NCI-H128 (cell line): ENCODE results near the gene KIAA0232.
"Not testable (repeated sequence)": the region's sequence is repeated elsewhere in the genome, so short reads cannot be mapped to it uniquely, and the experiment has no call there.

Experiments
- DNase-seq: peaks from one replicate; lab custom pipeline; 2025; ENCODE audit not compliant: unreplicated experiment; lab: John Stamatoyannopoulos, UW

The KIAA0232 gene

DNA sequence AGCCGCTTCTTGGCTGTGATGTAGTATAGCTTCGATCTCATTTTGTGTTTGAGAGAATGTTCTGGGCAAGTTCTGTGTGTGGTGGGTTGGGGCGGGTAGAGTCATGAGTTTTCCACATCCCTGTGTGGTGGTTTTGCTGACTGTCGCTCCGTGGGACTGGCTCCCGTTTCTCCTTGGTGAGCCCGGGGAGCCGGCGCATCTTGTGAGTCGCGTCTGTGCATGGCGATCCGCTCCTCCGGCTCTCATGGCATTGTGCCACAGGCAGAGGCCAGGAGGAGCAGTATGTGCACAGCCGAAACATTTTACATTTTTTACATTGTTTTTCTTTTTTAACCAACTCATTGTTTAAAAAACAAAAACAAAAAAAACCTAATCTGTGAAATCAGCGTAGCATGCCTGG is 99.4 kb downstream of the KIAA0232 start:
- DNase-seq: no peak

DNA sequence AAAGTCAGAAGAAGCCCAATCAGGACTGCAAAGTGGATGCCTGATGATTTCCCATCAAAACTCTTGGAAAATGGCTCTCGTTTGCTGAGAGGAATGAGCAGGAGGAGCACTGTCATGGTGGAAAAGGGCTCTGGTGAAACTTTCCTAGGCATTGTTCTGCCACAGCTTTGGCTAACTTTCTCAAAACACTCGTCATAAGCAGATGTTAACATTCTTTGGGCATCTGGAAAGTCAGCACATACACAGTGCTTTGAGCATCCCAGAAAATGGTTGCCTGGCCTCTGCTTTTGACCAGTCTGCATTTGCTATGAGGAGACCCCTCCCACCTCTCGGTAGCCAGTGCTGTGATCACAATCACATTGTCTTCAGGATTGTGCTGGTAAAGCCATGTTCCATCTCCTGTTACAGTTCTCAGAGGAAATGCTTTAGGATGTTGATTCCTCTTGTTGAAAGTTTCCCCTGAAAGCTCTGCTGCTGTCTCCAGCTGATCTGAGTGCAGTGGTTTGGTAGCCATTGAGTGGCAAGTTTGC is 101.9 kb downstream of the KIAA0232 start:
- DNase-seq: no peak

DNA sequence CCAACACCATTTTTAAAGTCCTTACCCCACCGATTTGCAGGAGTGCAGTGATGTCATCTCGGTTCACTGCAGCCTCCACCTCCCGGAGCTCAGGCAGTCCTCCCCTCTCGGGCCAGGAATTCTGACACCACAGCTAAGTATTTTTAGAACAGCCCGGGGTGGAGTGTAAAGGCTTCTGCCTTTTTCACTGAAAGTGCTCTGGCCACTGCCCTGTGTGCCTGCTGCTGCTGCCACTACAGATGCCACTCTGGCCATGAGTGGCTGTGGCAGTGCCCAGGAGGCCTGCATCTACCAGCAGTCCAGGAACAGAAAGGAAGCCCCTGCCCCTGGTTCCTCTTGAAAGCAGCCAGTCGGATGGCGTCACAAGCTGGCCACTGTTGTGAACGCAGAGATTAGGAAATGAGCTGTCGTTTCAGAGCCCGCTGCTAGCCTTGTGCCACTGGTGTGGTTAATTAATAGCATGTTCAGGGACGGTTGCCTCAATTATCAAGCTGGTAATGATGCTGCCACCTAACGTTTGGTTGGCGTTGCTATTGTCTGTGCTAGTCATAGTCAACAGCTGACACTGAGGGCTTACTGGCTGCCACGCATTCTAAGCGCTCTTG is 103.5 kb downstream of the KIAA0232 start:
- no peak for DNase-seq

DNA sequence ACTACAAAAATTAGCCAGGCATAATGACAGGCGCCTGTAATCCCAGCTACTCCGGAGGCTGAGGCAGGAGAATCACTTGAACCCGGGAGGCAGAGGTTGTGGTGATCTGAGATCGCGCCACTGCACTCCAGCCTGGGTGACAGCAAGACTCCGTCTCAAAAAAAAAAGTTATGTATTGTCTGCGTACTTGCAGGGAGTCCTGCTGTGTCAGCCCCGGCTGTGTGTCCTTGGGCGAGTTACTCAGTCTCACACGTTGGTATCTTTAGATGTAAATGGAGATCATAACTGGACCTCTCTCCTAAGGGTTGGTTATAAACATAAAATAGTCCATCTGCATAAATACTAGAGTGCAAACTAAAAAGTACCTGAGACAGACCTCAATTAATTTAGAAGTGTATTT is 104.4 kb downstream of the KIAA0232 start:
- DNase-seq: no peak

DNA sequence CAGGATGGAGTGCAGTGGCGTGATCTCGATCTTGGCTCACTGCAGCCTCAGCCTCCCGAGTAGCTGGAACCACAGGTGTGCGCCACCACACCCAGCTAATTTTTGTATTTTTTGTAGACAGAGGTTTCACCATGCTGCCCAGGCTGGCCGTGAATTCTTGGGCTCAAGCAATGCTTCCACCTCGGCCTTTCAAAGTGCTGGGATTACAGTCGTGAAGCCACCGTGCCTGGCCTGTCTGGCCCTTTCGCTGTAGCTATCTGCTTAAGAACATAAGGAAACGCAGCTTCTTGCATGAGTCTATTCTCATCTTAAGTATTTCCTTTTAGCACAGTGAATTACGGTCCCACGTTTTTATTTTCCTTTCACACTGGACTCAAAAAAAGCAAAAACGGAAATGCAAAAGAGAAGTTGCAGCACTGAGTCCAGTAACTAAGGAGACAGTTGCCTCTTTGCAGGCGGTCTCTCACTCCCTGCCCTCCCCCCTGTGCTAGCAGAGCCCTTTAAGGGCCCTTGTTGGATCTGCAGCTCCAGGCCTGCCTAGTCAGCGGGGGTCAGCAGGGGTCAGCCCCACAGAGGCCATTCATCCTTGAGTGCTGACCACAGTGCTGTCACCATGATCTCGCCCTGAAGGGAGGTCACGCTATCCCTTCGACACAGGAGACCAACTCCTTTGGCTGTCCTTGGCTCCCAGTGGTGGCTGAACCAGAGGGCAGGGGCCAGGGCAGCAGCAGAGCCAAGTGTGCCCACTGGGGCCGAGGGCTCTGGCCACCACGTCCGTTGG is 105.3 kb downstream of the KIAA0232 start:
- DNase-seq: no peak

DNA sequence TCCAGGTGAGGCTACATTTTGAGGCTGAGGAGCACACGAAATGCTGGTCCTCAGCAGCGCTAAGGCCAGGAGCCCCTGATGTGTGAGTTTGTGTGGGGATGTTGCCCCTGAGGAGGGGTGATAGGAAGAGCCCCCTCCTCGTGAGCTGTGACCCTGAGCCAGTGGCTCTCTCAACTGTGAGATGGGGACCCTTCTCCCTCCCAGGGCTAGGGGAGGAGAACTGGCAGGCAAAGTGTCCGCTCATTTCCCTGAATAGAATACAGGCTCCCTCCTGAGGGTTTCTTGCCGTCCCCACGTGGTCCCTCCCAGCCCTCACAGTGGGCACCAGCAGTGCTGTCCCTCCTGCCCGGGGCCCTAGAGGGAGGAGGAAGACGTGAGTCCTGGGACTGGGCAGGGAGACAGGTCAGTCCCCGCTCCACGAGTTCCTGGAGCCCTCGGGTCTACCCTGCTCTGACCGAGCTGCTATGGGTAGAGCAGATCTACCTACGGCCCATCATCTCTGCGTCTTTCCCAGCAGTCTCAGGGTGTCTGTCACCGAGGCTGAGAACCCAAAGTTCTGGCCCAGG is 106.1 kb downstream of the KIAA0232 start:
- no peak for DNase-seq

DNA sequence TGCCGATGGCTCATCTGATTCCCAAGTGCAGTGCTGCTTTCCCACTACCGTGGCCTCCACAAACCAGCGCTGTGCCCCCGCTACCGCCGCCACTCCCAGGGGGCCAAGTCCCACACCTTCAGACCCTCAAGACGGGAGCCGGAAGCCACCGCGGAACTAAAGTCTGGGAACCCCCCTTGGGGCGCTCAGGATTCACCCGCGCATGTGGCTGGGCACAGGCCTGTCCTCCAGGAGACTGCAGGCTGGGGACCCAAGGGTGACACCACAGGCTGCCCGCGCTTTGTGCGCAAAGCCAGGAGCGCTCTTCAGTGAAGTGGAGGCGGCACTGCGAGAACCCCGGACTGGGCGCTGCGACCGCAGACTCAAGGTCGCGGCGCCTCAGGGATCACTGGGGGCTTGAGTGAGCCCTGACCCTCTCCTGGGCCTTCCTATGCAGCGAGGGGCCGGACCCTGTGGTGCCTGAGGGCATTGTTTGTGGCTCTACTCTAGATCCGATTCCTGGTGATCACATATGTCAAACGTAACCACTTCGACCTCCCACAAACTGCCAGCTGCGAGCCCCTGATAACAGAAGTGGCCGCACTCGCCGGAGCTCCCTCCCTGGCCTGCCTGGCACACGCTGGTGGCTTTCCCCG is 106.7 kb downstream of the KIAA0232 start:
- DNase-seq: no peak

DNA sequence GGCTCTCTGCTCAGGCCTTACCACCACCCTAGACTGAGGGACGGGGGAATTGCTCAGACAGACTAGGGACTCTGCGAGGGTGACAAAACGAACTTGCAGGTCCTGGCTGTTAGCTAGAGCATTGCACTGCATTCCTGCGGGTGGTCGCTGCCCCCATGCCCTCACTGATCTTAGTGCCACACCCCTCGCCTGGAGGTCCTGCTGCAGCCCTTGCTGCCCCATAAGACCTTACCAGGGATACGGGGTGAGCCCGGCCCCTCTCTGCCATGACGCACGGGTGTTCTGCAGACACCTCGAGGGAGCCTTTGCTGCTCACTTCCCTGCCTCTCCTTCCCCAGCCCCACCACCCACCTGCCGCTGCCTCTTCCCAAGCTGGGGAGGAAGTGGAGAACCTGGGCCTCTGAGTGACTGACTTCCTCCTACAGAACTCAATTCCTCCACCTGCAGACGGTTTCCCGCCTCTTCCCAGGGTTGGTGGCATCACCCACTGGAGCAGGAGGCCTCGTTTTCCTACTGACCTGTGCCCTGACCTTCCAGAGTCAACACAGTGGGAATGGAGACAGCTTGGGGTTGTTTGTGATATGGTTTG is 107.3 kb downstream of the KIAA0232 start:
- DNase-seq: no peak

DNA sequence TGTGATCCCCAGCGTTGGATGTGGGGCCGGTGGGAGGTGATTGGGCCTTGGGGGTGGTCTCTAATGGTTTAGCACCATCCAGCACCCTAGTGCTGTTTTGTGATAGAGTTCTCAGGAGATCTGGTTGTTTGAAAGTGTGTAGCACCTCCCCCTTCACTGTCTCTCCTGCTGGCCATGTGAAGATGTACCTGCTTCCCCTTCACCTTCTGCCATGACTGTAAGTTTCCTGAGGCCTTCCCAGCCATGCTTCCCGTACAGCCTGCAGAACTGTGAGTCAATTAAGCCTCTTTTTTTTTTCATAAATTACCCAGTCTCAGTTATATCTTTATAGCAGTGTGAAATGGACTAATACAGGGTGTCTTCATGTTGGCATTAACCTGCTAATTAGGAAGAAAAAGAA is 107.8 kb downstream of the KIAA0232 start:
- no peak for DNase-seq

DNA sequence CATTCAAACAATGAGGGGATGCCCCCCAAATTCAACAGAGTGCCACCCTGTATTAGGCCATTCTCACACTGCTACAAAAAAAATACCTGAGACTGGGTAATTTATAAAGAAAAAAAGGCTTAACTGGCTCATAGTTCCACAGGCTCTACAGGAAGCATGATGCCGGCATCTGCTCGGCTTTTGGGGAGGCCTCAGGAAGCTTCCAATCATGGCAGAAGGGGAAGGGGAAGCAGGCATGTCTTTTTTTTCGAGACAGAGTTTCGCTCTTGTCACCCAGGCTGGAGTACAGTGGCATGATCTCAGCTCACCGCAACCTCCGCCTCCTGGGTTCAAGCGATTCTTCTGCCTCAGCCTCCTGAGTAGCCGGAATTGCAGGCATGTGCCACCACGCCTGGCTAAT is 108.4 kb downstream of the KIAA0232 start:
- DNase-seq: not testable (repeated sequence)

DNA sequence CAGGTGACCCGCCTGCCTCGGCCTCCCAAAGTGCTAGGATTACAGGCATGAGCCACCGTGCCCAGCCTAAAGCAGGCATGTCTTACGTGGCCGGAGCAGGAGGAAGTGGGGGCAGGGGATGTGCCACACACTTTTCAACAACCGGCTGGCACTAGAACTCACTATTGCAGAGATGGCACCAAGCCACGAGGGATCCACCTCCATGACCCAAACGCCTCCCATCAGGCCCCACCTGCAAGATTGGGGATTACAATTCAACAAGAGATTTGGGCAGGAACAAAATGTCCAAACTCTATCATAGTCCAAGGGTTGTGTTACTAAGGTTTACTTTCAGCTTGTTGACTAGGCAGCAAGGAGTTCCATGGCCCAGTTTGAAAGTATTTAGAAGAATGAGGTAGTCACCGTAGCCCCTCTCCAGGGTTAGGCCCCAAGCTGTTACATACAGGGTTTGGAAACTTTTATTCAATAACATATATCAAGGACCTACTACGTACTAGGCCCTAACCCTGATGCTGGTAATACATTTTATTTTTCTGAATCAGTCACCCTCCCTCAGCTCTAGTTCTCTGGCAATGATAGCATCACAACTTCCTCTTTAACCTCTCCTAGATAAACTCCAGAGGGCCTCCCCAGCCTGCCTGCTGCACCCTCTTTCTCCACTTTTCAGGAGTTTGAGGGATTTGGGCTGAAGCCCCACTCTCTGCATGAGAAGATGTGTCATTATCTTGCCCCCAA is 109.1 kb downstream of the KIAA0232 start:
- DNase-seq: no peak

DNA sequence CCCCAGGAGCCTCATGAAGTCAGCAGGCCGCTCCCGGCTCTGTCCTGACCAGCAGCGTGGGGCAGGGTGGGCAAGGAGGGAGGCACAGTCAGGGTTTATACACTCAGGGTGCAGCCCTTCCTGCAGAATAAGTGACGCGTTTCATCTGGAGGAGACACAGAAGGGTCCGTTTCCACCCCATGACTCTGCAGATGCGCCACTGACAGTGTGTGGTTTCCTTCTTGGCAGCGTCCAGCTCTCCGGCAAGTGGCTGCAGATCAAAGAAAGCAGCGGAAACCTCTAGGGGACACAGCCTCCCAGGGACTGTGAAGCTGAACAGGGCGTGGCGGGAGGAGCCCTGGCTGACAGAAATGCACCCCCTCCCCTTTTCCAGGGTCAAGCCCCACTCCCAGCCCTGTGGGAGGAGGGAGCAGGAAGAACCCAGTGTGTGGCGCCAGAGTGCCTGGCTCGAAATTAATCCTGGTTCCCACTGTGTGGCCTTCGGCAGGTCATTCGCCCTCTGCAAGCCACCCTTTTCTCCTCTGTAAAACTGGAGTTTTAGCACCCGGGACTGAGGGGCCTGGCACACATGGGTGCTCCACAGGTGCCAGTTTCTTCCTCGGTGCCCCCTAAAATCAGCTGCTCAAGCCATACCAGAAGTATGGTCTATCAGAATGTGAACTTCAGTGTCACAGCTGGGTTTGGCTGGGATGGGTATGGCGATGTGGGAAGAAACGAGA is 109.8 kb downstream of the KIAA0232 start:
- DNase-seq: no peak

DNA sequence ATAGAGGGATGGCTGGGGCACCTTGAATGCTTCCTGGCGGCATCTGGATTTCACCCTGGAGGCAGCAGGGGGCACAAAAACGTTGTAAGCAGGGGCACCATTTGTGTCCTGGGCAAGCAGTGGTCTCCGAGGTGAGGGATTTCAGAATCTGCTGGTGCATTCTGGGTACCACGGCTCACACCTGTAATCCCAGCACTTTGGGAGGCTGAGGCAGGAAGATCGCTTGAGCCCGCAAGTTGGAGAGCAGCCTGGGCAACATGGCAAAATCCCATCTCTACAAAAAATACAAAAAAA is 110.3 kb downstream of the KIAA0232 start:
- DNase-seq: no peak

DNA sequence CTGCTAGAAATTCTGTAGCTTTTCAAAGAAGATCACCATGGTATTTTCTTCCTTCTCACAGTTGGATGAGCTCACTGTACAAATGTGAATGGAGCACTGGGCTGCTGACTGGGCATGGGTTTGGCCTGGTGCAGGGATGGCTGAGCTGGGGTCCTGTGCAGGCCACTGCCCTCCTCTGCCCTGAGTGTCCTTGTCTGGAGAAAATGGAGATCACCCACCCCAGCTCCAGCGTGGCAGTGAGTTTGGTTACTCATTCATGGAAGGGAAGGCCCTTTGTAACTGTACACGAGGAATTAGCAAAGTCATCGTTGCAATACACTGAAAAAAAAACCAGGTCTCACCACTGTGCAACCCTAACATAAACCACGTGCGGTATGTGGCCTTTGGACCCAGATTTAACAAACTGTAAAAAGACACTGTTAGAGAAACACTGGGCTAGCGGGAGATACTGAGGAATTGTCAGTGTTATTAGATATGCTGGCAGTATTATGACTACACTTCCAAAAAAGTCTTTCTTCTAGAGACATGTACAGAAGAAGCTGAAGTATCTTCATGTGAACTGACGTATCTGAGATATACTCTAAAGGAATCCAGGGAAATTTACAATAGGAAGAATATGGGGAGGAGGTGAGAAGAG is 111.0 kb downstream of the KIAA0232 start:
- no peak for DNase-seq

DNA sequence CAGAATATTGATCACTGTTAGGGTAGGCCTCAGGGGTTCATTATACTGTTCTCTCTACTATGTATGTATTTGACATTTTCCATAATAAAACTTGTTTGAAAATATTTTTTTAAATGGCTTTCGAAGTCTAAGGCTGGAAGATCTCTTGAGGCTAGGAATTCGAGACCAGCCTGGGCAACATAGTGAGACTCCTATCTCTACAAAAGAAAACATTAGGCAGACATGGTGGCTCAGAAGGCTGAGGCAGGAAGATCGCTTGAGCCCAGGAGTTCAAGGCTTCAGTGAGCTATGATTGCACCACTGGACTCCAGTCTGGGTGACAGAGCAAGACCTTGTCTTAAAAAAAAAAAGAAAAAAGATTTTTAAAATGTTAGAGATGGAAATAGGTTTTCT is 111.6 kb downstream of the KIAA0232 start:
- no peak for DNase-seq

DNA sequence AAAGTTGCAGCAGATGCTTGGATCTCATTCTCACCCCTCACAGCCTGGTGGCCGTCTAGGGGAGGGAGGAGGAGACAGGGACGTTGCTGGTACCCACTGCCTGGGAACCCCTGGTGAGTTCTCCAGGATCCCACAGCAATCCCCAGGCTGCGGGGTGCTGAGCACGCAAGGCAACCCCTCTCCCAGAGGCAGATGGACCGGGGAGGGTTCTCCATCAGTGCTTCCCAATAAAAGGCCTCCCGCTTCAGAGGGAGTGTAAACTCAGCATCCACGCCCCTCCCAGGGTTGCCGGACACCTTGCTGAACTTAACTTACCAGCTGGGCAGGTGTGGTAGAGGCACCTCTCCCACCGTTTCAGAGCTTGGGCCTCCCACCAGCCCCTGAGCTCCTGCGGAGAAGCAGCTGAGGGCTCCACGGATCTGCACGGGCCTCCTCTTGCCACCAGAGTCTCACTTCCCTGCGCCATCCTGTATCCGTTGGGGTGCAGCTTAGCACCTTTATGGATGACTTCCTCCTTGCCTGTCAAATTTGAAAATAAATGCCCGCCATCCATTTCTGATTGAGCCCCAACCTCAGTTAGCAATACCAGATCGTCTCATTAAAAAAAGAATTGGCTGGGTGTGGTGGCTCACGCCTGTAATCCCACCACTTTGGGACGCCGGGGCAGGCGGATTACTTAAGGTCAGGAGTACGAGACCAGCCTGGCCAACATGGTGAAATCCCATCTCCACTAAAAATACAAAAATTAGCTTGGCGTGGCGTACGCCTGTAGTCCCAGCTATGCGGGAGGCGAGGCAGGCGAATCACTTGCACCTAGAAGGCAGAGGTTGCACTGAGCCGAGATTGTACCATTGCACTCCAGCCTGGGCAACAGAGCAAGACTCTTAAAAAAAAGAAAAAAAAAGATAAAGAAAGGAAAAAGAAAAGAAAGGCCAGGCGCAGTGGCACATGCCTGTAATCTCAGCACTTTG is 112.3 kb downstream of the KIAA0232 start:
- no peak for DNase-seq

DNA sequence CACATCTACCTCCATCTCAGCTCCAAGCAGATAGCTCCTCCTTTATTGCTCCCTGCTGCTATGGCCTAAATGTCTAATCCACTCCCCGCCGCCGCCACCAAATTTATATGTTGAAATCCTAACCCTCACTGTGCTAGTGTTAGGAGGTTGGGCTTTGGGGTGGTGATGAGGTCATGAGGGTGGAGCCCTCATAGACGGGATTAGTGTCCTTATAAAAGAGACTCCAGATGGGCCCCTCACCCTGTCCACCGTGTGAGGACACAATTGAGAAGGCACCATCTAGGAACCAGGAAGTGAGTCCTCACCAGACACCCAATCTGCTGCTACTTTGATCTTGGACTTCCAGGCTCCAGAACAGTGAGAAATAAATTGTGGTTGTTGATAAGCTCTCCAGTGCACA is 113.5 kb downstream of the KIAA0232 start:
- no peak for DNase-seq

DNA sequence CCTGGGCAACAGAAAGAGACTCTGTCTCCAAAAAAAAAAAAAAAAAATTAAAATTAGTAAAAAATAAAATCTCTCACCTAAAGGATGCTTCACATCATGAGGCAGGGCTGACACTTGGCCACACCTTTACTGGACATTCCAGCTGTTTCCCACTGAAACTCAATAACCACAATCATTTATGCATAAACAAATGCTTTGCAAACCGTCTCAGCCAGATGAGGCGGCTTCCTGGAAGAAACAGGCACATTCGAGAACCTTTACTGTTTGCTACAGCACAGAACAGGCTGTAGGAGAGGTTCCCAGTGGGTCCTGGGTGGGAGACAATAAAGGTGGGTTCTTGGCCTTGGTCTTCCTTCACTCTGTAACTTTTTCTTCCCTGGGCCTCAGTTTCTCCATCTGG is 116.2 kb downstream of the KIAA0232 start:
- no peak for DNase-seq
